GM18909 (cell line): ENCODE data around the gene DOCK10.

ENCODE experiments used
- ATAC-seq: cut with Tn5 transposase; IDR thresholded peaks from one replicate; pipeline ENCODE4 v1.9.1; 2021; ENCODE audit warnings: mild to moderate bottlenecking; ENCODE audit not compliant: unreplicated experiment, poor library complexity

The DOCK10 gene

GRCh38 chr2:225017098-225017685, 25.1 kb downstream of the DOCK10 start:
- no peak for ATAC-seq

GRCh38 chr2:225013425-225014365, 28.6 kb downstream of the DOCK10 start:
- no peak for ATAC-seq

DNA sequence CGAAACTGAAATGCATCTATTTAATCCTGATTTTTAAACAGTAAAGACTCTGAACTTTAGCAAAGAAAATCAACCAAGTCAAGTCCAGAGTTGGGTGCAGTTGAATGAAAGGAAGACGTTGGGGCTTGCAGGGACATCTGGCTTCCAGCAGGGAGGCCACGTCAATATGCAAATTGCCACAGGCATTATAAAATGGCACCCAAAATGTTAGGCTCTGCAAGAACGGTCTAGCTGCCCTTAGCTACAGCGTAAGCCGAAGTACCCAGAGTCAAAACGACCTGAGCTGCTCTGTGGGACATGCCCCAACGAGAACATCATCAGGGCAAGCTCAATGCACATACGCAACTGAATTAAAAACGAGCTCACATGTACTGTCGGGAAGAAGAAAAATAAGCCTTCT, 30.7 kb downstream of the DOCK10 start:
- ATAC-seq, result no peak

DNA sequence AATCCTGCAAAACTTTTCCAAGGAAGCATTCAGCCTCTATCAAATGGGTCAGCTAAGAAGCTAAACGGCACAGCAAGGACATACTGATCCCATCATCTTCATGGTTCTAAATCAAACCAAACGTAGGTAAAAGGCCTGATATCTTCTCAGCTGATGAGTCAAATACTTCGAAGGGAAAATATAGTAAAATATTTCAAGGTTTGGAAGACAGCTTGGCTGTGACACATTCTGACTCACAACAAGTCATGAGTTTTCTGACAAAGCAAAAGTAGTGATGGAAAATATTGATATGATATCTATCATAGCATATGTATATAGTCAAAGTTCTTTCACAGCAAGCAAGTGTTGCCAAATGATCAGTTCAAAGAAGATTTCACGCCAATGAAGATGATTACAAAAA, 31.5 kb downstream of the DOCK10 start:
- no peak for ATAC-seq

DNA sequence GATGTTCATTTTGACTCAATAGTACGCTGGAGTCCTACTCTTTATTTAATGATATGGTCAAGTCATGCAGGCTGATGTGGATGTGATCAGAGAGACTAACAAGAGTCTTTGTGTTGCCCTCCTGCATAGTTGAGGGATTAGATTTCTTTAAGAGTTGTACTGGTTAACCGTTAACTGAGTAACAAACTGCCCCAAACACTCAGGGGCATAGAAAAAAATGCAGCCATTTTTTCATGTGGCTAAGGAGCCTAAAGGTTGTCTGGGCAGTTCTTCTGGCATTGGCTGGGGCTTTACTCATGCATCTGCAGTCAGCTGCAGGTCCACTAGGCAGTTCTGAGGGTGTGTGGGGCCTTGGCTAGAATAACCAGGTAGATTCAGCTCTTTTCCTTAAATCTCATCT, 32.5 kb downstream of the DOCK10 start:
- ATAC-seq, result no peak

DNA sequence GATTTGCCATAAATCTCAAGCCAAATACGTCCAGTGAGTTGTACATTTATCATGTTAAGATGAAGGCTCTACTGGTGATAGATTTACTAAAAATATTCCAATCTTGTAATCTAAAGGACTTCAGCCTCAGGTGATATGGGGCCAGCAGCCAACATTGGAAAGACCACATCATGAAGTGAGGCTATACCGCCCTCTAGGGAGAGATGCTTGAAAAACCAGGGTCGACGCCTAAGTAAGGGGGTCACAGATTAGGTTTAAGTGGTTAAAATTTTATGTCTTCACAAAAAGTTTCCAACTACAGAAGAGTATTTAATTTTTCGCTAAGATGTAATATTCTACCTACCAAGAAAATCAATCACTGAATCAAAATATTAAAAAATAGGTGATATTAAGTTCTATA, 33.3 kb downstream of the DOCK10 start:
- ATAC-seq, result no peak

GRCh38 chr2:225008179-225008856, 34.0 kb downstream of the DOCK10 start:
- ATAC-seq, result peak; percentile 69

DNA sequence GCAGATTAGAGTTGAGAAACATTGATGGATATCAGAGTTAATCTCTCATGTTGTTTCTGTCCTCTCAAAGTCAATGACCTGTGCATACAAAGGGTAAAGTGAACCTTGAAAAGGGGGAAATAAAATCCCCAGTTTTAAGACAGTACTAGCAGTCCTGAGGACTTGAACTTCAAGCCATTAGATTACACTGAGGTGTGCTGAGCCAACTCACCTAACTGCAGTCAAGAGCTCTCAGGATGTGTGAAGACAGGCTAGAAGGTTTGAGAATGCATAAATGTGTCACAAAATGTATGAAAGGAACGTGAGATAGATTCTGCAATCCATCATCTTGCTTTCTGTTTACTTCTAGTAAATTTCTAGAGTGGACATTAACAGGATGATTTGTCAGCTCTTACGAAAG, 35.5 kb downstream of the DOCK10 start:
- no peak for ATAC-seq

DNA sequence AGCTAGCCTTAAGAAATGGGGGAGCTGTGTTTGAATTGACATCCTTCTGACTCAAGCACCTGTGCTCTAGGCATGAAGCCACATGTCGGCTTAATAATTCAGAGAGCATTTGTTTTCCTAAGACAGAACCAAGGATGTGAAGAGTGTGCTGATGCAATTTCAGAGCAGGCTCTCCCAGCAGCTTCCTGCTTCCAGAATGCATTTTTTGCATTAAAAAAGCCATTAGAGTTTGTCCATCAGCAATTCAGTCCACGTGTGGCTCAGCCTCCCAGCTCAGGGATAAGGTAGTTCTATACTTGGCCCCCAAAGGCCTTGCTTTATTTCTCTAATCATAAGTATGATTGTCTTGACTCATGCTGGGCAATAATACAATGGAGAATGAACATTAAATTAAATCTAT, 37.7 kb downstream of the DOCK10 start:
- no peak for ATAC-seq

- ATAC-seq, result peak; percentile 96
These were observed 39.6 kb downstream of the DOCK10 start for GRCh38 chr2:225002656-225003045.

DNA sequence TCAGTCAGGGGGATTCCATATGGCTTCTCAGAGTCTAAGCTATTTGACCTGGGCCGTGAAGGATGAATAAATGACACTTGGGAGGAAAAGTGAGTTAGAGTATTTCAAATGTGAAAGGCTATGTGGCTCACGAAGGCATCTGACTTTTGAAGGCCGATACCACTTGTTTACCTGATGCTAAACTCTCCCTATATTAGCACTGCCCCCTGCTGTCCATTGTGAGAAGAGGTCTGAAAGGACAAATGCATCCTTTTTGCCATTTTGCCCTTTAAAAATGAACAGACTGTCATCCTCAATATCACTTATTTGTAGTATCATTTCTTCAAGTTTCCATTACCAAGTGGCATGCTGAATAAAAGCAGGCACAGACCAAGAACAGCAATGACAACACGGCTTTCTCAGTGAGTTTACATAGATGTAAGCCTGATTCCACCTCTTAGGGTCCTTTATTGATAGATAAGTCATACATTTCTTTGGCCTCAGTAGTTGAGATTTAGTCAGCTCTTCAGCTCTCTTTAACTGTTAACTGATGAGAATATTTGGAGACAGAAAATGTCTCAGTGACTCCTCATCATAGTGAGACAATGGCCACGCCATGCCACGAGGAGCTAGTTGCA, 40.1 kb downstream of the DOCK10 start:
- ATAC-seq, result peak; percentile 69

DNA sequence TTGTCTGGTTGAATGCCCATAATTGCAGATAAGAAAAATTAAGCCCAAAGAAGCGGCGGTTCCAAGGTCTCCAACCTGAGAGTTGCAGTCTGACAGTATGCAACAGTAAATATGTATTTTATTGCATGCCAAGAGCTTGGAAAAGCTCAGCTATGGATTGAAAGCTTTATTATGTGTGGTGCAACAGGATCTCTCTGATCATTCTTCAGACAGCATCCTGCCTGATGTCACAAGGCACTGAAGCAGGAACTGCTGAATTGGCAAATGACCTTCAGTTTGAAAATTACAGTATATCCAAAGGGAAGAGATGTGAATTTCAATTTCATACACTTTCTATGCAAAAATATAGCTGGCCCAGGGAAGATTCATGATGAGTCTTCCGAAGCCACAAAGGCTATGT, 42.5 kb downstream of the DOCK10 start:
- ATAC-seq, result no peak

- ATAC-seq, result no peak
These were observed 42.9 kb downstream of the DOCK10 start for GRCh38 chr2:224999321-224999720.

DNA sequence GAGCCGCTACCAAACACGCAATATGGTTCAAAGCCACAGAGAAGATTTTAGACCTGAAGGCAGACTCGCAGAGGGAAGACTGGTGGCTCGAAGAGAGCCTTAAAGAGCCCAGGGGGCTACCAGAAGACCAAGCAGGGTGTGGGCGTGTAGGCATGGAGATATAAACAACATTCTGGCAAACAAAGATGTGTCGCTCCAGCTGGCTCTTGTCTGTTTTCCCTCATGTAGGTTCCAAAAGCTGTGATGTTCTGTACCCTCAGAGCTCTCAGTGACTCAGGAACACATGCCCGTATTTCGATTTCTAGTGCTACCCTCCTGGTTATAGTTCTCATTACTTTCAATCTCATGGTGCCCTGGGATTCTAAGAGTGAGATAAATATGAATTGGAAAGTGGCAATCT, 44.5 kb downstream of the DOCK10 start:
- no peak for ATAC-seq

- no peak for ATAC-seq
These were observed 46.8 kb downstream of the DOCK10 start for GRCh38 chr2:224995419-224995818.

GRCh38 chr2:224994242-224994823, 47.9 kb downstream of the DOCK10 start:
- ATAC-seq, result no peak

GRCh38 chr2:224990710-224991109, 51.6 kb downstream of the DOCK10 start:
- no peak for ATAC-seq

- no peak for ATAC-seq
These were observed 54.5 kb downstream of the DOCK10 start for GRCh38 chr2:224987733-224988132.

- no peak for ATAC-seq
These were observed 55.8 kb downstream of the DOCK10 start for GRCh38 chr2:224986477-224986876.

- peak; percentile 52 for ATAC-seq
These were observed 57.6 kb downstream of the DOCK10 start for GRCh38 chr2:224984637-224985036.
